GM12875 (cell line): ENCODE results near the gene SRSF2.
A peak's percentile ranks its signal among the peaks of the same experiment; 100 is the strongest.

Experiments used
- H3K4me3 ChIP-seq: one replicate; pipeline ENCODE4 v1.5.1; 2011; ENCODE audit warnings: low read depth, low read length, control low read depth
- CTCF ChIP-seq: IDR thresholded peaks from 2 replicates; pipeline ENCODE4 v1.5.1; 2011; ENCODE audit warnings: low read depth, mild to moderate bottlenecking, control low read depth, inconsistent platforms, low read length, moderate library complexity, borderline replicate concordance; ENCODE audit not compliant: insufficient read depth

SRSF2 gene

GRCh38 chr17:76737082-76737675 is at the start of gene SRSF2:
SRSF2 (minus strand) TSS chr17:76737331; CDS start chr17:76737160, 171 bp downstream.
- no peak for TF ChIP-seq CTCF
- H3K4me3 ChIP-seq: peak within 1 kb of the TSS; percentile 91

GRCh38 chr17:76784926-76785325 is 47.8 kb upstream of the SRSF2 start:
- no peak overlapping the region for H3K4me3 ChIP-seq
- TF ChIP-seq CTCF: no peak

GRCh38 chr17:76783146-76783545 is 46.0 kb upstream of the SRSF2 start:
- H3K4me3 ChIP-seq: no peak overlapping the region
- no peak for TF ChIP-seq CTCF

- TF ChIP-seq CTCF: no peak
- H3K4me3 ChIP-seq: no peak overlapping the region
Measured at GRCh38 chr17:76781056-76781982, 44.2 kb upstream of the SRSF2 start.

- no peak for TF ChIP-seq CTCF
- no peak overlapping the region for H3K4me3 ChIP-seq
Measured at GRCh38 chr17:76775021-76775600, 38.0 kb upstream of the SRSF2 start.

GRCh38 chr17:76772842-76773525 is 35.9 kb upstream of the SRSF2 start:
- H3K4me3 ChIP-seq: no peak overlapping the region
- no peak for TF ChIP-seq CTCF
